ENCODE data around the gene ACOX1.

The ACOX1 gene

DNA sequence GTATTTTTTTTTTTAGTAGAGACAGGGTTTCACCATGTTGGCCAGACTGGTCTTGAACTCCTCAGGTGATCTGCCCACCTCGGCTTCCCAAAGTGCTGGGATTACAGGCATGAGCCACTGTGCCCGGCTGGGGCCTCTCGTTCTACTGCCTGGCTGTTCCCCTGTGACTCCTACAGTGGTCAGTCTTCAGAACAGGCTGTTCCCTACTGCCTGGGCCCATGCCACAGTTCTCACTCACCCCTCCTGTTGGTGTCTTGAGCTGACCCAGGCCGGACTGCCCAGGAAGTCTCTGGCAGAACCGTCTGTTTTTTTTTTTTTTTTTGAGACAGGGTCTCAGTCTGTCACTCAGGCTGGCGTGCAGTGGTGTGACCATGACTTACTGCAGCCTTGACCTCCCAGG lies 24.9 kb upstream of the ACOX1 start:
- no peak for DNase-seq (ENCODE audit: insufficient read length, low spot score)
- FAIRE-seq = no peak
- TF ChIP-seq, protein P1, sequence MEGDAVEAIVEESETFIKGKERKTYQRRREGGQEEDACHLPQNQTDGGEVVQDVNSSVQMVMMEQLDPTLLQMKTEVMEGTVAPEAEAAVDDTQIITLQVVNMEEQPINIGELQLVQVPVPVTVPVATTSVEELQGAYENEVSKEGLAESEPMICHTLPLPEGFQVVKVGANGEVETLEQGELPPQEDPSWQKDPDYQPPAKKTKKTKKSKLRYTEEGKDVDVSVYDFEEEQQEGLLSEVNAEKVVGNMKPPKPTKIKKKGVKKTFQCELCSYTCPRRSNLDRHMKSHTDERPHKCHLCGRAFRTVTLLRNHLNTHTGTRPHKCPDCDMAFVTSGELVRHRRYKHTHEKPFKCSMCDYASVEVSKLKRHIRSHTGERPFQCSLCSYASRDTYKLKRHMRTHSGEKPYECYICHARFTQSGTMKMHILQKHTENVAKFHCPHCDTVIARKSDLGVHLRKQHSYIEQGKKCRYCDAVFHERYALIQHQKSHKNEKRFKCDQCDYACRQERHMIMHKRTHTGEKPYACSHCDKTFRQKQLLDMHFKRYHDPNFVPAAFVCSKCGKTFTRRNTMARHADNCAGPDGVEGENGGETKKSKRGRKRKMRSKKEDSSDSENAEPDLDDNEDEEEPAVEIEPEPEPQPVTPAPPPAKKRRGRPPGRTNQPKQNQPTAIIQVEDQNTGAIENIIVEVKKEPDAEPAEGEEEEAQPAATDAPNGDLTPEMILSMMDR (IDR thresholded peaks at IDR 0.05; ENCODE audit: insufficient read depth, missing control alignments) = no peak

DNA sequence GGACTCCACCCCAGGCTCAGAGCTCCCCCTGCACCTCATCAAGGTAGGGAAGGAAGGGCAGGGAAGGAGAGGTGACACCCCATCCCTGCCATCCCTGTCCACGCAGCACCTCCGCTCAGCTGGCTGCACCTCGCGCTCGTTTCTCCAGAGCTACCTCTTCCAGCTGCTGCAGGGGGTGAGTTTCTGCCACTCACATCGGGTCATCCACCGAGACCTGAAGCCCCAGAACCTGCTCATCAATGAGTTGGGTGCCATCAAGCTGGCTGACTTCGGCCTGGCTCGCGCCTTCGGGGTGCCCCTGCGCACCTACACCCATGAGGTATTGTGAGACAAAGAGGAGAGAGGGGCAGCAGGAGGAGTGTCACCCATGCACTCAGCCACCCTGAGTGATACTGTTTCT lies 23.1 kb upstream of the ACOX1 start:
- no peak for DNase-seq (ENCODE audit: insufficient read length, low spot score)
- TF ChIP-seq, protein P1 (IDR thresholded peaks at IDR 0.05; ENCODE audit: insufficient read depth, missing control alignments) = no peak
- FAIRE-seq = no peak

DNA sequence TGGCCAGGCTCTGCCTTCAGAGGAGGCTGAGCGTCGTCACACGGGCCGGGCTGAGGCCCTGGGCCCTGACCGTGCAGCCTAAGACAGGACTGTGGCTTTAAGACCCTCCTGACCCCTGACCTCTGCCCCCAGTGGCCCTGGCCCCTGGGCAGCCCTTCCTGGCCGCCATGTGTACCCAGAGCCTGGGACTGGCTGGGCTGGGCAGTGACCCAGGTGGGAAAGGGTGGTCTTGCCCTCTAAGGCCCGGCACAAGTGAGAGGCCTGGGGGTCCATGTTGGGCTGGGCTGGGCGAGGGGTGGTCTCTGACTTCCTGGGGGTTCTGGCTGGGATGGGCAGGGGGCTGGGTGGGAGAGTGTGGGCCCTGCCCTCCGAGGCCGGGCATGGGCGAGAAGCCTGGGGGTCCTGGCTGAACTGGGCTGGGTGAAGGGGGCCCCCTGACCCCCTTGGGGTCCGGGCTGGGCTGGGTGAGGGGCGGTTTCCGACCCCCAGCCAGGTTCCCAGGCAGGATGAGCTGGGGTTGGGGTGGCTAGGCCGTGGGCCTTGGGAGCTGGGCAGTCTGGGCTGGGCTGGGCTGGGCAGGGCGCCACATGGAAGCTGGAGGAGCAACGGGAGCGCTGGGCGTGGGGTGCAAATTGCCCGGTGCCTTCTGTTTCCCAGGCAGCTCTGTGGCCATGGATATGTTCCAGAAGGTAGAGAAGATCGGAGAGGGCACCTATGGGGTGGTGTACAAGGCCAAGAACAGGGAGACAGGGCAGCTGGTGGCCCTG lies 22.0 kb upstream of the ACOX1 start, which contains the start of gene CDK3:
TSS of gene CDK3 (plus strand) at position 101 of the 767 bp plus-strand sequence. CDS start at position 672, 571 bp downstream.
- TF ChIP-seq, protein P1 (IDR thresholded peaks at IDR 0.05; ENCODE audit: insufficient read depth, missing control alignments) = no peak
- FAIRE-seq (no peak), DNase-seq (ENCODE audit: insufficient read length, low spot score) (no peak)

DNA sequence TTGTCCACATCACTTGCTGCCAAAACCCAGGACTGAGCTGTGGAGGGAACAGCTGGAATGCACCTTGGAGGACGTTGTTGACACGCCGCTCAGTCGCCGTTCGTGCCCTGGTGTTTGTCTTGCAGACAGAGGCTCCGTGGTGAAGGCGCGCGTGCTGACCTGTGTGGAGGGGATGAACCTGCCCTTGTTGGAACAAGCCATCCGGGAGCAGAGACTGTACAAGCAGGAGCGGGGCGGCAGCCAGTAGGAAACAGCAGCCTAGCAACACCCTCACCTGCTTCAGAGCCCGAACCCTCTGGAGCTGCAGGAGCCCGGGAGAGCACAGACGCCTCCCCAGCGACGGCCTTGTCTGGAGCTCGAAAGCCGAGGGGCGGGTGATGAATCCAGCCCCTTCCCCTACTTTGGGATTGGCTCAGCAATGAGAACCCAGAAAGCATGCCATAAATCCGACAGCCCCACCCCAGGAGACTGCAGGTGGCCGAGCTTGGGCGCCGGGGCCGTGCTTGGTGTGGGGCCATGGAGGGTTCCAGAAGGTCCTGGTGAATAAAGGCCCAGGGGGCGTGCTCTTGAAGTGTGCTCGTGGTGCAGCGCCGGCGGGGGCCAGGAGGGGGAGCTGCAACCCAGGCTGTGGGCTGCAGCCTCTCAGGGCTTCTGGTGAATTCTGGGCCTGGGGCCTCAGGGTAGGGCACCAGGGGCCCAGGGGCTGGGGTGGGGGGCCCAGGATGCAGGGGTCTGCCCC lies 21.2 kb upstream of the ACOX1 start:
- TF ChIP-seq, protein P1 (IDR thresholded peaks at IDR 0.05; ENCODE audit: insufficient read depth, missing control alignments) = peak; percentile 73
- no peak for FAIRE-seq
- DNase-seq (ENCODE audit: insufficient read length, low spot score) = peak; percentile 98

DNA sequence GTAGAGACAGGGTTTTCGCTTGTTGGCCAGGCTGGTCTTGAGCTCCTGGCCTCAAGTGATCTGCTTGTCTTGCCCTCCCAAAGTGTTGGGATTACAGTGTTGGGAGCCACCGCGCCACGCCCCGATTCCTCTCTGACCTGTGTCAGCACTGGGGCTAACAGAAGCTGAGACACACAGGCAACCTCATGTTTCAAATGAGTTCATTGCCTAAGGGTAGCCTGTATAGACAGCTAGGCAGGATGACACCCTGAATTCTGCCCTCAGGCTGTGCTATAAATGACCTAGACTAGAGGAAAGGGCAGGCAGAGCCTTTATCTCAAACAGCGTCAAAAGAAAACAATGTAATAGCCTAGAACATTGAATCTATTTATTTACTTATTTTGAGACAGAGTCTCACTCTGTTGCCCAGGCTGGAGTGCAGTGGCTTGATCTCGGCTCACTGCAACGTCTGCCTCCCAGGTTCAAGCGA lies 19.4 kb upstream of the ACOX1 start:
- TF ChIP-seq, protein P1 (IDR thresholded peaks at IDR 0.05; ENCODE audit: insufficient read depth, missing control alignments) = no peak
- DNase-seq (ENCODE audit: insufficient read length, low spot score) = no peak
- no peak for FAIRE-seq

DNA sequence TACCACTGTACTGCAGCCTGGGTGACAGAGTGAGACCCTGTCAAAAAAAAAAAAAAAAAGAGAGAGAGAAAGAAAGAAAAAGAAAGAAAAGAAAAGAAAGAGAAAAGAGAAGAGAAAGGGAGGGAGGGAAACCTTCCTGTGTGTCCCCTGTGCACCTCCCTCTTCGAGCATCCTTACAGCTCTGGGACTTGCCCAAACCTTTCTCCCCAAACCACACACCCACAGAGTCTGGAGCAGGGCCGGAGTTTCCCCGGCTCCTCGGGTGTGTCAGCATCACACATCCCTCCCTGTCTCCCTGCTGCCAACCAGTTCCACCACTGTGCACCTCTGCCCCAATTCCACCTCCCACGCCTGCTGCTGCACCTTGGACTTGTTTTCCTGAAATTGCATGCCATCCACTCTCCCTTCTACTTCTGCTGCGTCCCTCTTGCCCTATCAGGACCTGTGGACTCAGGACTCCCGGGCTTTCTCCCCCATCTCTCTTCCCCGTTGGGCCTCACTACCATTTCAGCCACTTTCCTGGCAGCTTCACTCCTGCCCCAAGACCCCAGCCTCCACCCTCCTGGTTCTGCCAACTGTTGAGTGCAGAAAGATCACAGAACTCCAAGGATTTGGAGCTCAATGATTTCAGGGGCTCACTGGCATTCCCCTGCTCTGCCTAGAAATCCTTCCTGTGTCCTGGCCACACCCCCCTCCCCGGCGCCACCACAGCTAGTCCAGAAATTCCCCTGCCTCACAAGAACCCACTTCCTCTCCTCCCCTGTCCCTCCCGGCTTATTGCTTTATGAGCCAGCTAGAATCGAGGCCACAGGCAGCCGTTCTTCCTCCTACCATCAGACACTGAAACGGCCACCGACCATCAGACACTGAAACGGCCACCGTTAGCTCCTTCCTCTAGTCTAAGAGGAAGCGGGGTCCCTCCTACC lies 18.0 kb upstream of the ACOX1 start:
- DNase-seq (ENCODE audit: insufficient read length, low spot score) = no peak
- TF ChIP-seq, protein P1 (IDR thresholded peaks at IDR 0.05; ENCODE audit: insufficient read depth, missing control alignments) = no peak
- FAIRE-seq = no peak
